Calu3 (cell line): ENCODE results near the gene NKX1-2. TPM values are rescaled to one million over a fixed set of nuclear protein-coding genes. Genes with fewer than 3 reads are reported as not detected.

ENCODE experiments used
- BruUV-seq: library from RNA; stranded (reverse); fragments of 400-500 nt; replicated peaks from 2 replicates; lab custom pipeline; 2021; lab: Mats Ljungman, UMichigan
- CTCF ChIA-PET: fragments of 300-600 bp; sonication (Branson Sonifier 250); formaldehyde crosslinking; loops from one replicate; lab custom pipeline; 2022; ENCODE audit warnings: antibody characterized with exemption; lab: Charles Lee
- DNase-seq: peaks from one replicate; pipeline ENCODE4 v3.0.0; 2022
- H3K27ac Mint-ChIP-seq: one replicate; pipeline ENCODE4 v1.8.0; 2022; ENCODE audit warnings: mixed read lengths; ENCODE audit not compliant: unreplicated experiment
- H3K27me3 Mint-ChIP-seq: one replicate; pipeline ENCODE4 v1.8.0; 2022; ENCODE audit warnings: mixed read lengths; ENCODE audit not compliant: unreplicated experiment
- H3K36me3 Mint-ChIP-seq: one replicate; pipeline ENCODE4 v1.8.0; 2022; ENCODE audit warnings: mild to moderate bottlenecking, moderate library complexity, mixed read lengths; ENCODE audit not compliant: insufficient read depth, unreplicated experiment
- H3K4me1 Mint-ChIP-seq: one replicate; pipeline ENCODE4 v1.8.0; 2022; ENCODE audit warnings: mild to moderate bottlenecking, low read depth, mixed read lengths; ENCODE audit not compliant: unreplicated experiment
- H3K4me3 Mint-ChIP-seq: one replicate; pipeline ENCODE4 v1.8.0; 2022; ENCODE audit warnings: mild to moderate bottlenecking, low read depth, moderate library complexity, mixed read lengths; ENCODE audit not compliant: unreplicated experiment
- H3K9me3 Mint-ChIP-seq: one replicate; pipeline ENCODE4 v1.8.0; 2022; ENCODE audit warnings: low read depth, mixed read lengths; ENCODE audit not compliant: unreplicated experiment
- CTCF ChIP-seq: fragments of 200-600 bp; IDR thresholded peaks from one replicate; pipeline ENCODE4 v1.8.0; 2022; ENCODE audit warnings: antibody characterized with exemption; ENCODE audit not compliant: unreplicated experiment
- intact Hi-C: fragments of 100-400 bp; cut with micrococcal nuclease; formaldehyde crosslinking; loops from one replicate; pipeline ENCODE4 v1.10.0; 2022; ENCODE audit not compliant: unreplicated experiment
- total RNA-seq: library from RNA; stranded (reverse); gene quantifications from 2 replicates; pipeline ENCODE4 v1.2.3, GENCODE V29; 2022

NKX1-2 gene
- total RNA-seq, 1 experiment from 2014 or later: not detected

DNA sequence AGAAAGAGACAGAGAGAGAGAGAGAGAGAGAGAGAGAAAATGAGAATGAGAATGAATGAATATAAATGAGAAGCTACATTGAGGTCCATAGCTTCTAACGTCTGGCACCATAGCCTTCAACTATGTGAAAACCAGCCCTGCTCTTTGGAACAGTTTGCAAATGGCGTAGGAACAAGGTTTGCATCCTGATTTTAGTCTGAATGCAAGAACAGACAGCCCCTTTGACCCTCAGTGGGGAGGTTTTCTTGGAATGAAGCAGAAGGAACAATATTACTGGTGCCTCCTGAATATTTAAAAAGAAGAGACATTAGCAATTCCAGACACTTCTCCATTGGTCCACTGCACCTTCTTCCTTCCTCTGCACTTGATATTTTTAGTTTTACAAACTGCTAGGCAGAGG, 34.8 kb upstream of the NKX1-2 start:
- intact Hi-C loops: no loop called here
- Mint-ChIP-seq H3K27me3 (no peaks in the 10 kb centered on the region), H3K9me3 (no peaks in the 10 kb centered on the region), H3K4me1 (no peaks in the 10 kb centered on the region), H3K27ac (no peak overlapping the region), H3K36me3 (no peaks in the 10 kb centered on the region), H3K4me3 (no peak overlapping the region)
- CTCF ChIA-PET: no interaction called here
- no peak for DNase-seq
- BruUV-seq: no TSS peak
- TF ChIP-seq CTCF: no peak

DNA sequence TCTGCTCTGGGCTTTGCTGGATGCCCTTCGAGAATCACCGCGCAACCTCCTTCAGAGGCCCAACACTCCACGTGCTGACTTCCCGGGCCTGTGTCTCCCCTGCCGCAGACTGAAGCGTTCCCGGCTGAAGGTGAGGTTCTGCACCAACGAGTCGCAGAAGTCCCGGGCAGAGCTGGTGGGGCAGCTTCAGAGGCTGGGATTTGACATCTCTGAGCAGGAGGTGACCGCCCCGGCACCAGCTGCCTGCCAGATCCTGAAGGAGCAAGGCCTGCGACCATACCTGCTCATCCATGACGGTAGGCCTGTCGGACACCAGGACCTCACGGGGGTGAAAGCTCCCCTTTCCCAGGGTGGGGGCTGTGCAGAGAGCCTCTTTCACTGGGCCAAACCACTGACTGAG, 34.2 kb upstream of the NKX1-2 start:
- BruUV-seq: no TSS peak
- CTCF ChIA-PET: no interaction called here
- intact Hi-C loops: no loop called here
- Mint-ChIP-seq H3K27me3 (no peaks in the 10 kb centered on the region), H3K4me1 (no peaks in the 10 kb centered on the region), H3K9me3 (no peaks in the 10 kb centered on the region), H3K36me3 (no peaks in the 10 kb centered on the region), H3K4me3 (no peak overlapping the region), H3K27ac (no peak overlapping the region)
- TF ChIP-seq CTCF: no peak
- no peak for DNase-seq

GRCh38 chr10:124482876-124483275, 33.0 kb upstream of the NKX1-2 start:
- no peak overlapping the region for H3K4me3 Mint-ChIP-seq
- H3K27ac Mint-ChIP-seq: no peak overlapping the region
- H3K4me1 Mint-ChIP-seq: no peaks in the 10 kb centered on the region
- H3K27me3 Mint-ChIP-seq: no peaks in the 10 kb centered on the region
- intact Hi-C loops: no loop called here
- CTCF ChIA-PET: no interaction called here
- H3K9me3 Mint-ChIP-seq: no peaks in the 10 kb centered on the region
- no peaks in the 10 kb centered on the region for H3K36me3 Mint-ChIP-seq
- no peak for TF ChIP-seq CTCF
- BruUV-seq: no TSS peak
- DNase-seq: no peak

DNA sequence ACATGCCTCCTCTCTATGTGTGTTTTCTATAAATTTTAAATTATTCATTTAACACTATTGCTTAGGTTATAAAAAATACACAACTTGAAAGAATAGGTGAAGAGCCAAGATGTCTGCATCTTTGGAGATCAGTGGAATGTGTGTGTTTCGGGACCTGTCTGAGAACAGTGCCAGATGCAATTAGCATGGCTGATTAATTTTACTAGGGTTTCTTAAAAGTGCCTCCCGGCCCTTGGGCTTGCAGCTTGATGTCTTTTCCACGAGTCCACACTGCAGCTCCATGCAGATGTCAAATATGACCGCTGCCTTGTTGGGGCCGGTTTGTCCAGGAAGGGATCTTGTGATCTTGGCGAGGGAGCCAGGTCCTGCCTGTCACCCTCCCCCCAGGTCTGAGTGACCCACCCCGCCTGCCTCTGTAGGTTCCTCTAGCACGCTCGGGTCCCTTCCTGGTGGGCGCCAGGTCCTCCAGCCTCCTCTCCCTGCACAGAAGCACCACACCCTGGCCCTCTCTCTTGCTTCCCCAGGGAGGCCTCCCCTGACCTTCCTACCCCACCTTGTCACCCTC, 32.5 kb upstream of the NKX1-2 start:
- Mint-ChIP-seq H3K27me3 (no peaks in the 10 kb centered on the region), H3K27ac (no peak overlapping the region), H3K4me1 (no peaks in the 10 kb centered on the region), H3K4me3 (no peak overlapping the region), H3K9me3 (no peaks in the 10 kb centered on the region), H3K36me3 (no peaks in the 10 kb centered on the region)
- CTCF ChIA-PET: no interaction called here
- no peak for DNase-seq
- no TSS peak for BruUV-seq
- intact Hi-C loops: no loop called here
- no peak for TF ChIP-seq CTCF
